ENCODE results near the gene CPLANE2. TPM values are rescaled to one million over a fixed set of nuclear protein-coding genes. Genes with fewer than 3 reads are reported as not detected.

Gene CPLANE2
- total RNA-seq, 4 donors from 2014 or later = 0.60 to 12.3 (median 4.3) TPM

DNA sequence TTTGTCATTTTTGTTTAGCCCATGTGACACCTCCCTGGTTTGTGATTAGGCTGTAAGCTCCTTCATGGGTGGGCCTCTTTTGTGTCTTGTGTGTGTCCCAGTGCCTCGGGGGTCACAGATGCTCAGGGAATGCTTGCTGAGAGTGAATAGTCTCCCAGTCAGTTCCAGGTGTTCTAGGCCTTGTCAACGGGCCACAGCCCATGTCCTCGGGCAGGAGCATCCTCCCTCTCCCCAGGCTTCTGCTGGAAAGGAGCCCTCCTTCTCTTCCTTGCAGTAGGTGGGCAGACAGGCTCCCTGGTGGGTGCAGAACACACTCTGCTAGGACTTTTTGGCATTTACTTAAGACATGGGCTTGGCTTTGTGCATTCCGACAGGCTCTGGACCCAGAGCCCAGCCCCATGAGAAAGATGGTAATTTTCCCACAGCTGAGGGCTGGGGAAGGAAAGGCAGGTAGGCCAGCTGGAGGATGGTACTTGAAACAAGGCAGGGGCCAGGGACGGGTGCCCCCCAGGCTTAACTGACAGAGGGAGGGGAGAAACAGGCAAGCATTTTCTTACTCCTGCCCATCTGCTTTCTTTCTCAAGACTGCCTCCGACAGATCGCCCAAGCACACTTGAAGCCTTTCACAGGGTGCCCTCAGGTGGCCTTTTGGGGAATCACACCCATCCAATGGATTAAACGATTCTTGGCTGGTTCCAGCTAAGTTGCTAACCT is 7.1 kb upstream of the CPLANE2 start:
- Histone ChIP-seq H3K4me3 (no peak overlapping the region), H3K9me3 (no peaks in the 10 kb centered on the region), H3K27me3 (no peaks in the 10 kb centered on the region), H3K36me3 (no peaks in the 10 kb centered on the region), H3K4me1 (peaks cover 14 to 23% (median 18%) of the 10 kb centered on the region in 4 donors), H3K27ac (no peak overlapping the region)
- DNase-seq = peak; percentile 85
- in situ Hi-C loops (cut with MboI; ENCODE audit: low pct_ligation_motif_present in 1 of 4, low pct_unique_long_range_greater_than_20kb in 1 of 4, low sequenced_read_pairs in 3 of 4) (no loop called here), intact Hi-C loops (cut with DNase I; ENCODE audit: low total_unique reads) (loop anchor here (5.0 kb wide), 2 partner anchors 37 to 167 kb away; no protein-coding TSS in a partner anchor)
- 28% methylated on average over 8 of the region's 8 CpGs; no CpG with 5 or more reads in 1 of the 2 donors for WGBS, 2 donors (ENCODE audit: low coverage in 1 of 2)
- TF ChIP-seq, protein P1, sequence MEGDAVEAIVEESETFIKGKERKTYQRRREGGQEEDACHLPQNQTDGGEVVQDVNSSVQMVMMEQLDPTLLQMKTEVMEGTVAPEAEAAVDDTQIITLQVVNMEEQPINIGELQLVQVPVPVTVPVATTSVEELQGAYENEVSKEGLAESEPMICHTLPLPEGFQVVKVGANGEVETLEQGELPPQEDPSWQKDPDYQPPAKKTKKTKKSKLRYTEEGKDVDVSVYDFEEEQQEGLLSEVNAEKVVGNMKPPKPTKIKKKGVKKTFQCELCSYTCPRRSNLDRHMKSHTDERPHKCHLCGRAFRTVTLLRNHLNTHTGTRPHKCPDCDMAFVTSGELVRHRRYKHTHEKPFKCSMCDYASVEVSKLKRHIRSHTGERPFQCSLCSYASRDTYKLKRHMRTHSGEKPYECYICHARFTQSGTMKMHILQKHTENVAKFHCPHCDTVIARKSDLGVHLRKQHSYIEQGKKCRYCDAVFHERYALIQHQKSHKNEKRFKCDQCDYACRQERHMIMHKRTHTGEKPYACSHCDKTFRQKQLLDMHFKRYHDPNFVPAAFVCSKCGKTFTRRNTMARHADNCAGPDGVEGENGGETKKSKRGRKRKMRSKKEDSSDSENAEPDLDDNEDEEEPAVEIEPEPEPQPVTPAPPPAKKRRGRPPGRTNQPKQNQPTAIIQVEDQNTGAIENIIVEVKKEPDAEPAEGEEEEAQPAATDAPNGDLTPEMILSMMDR (IDR thresholded peaks at IDR 0.05) = peak; percentile 83 to 90 (median 86)
- TF ChIP-seq EP300 (IDR thresholded peaks at IDR 0.05; ENCODE audit: low read depth) (no peak), POLR2AphosphoS5 (IDR thresholded peaks at IDR 0.05) (peak in 1 of 3 donors; percentile 36), POLR2A (IDR thresholded peaks at IDR 0.05) (no peak)

GRCh38 chr1:16243215-16243610 is 6.2 kb upstream of the CPLANE2 start:
- intact Hi-C loops (cut with DNase I; ENCODE audit: low total_unique reads) = loop anchor here (5.0 kb wide), 2 partner anchors 36 to 166 kb away; no protein-coding TSS in a partner anchor
- DNase-seq = peak; percentile 7
- WGBS, 2 donors (ENCODE audit: low coverage in 1 of 2) = 67% methylated on average over 8 of the region's 8 CpGs; no CpG with 5 or more reads in 1 of the 2 donors

GRCh38 chr1:16242556-16243214 is 5.7 kb upstream of the CPLANE2 start:
- peaks cover under 1 to 12% (median 7%) of the 10 kb centered on the region in 4 donors for H3K4me1 ChIP-seq
- DNase-seq = peak; percentile 5
- H3K27me3 ChIP-seq = no peaks in the 10 kb centered on the region
- H3K4me3 ChIP-seq = no peak overlapping the region
- TF ChIP-seq, protein P1 (IDR thresholded peaks at IDR 0.05) = no peak
- TF ChIP-seq EP300 (IDR thresholded peaks at IDR 0.05; ENCODE audit: low read depth) = no peak
- no peak for TF ChIP-seq POLR2AphosphoS5 (IDR thresholded peaks at IDR 0.05)
- TF ChIP-seq POLR2A (IDR thresholded peaks at IDR 0.05) = no peak
- H3K27ac ChIP-seq = no peak overlapping the region
- no peaks in the 10 kb centered on the region for H3K9me3 ChIP-seq
- intact Hi-C loops (cut with DNase I; ENCODE audit: low total_unique reads) (loop anchor here (5.0 kb wide), 2 partner anchors 35 to 165 kb away; no protein-coding TSS in a partner anchor), in situ Hi-C loops (cut with MboI; ENCODE audit: low pct_ligation_motif_present in 1 of 4, low pct_unique_long_range_greater_than_20kb in 1 of 4, low sequenced_read_pairs in 3 of 4) (no loop called here)
- H3K36me3 ChIP-seq = no peaks in the 10 kb centered on the region
- WGBS, 2 donors (ENCODE audit: low coverage in 1 of 2) = 75 to 82% methylated on average over 4 to 17 of the region's 17 CpGs

More at GRCh38 chr1:16243215-16243610, 6.2 kb upstream of the CPLANE2 start:
- TF ChIP-seq POLR2AphosphoS5 (IDR thresholded peaks at IDR 0.05) = no peak
- TF ChIP-seq POLR2A (IDR thresholded peaks at IDR 0.05) = no peak
- no peak for TF ChIP-seq EP300 (IDR thresholded peaks at IDR 0.05; ENCODE audit: low read depth)
- Histone ChIP-seq H3K4me1 (peaks cover 5 to 14% (median 11%) of the 10 kb centered on the region in 4 donors), H3K27me3 (no peaks in the 10 kb centered on the region), H3K4me3 (no peak overlapping the region), H3K9me3 (no peaks in the 10 kb centered on the region), H3K36me3 (no peaks in the 10 kb centered on the region), H3K27ac (no peak overlapping the region)
- in situ Hi-C loops (cut with MboI; ENCODE audit: low pct_ligation_motif_present in 1 of 4, low pct_unique_long_range_greater_than_20kb in 1 of 4, low sequenced_read_pairs in 3 of 4) = no loop called here

- intact Hi-C loops (cut with DNase I; ENCODE audit: low total_unique reads) = loop anchor here (5.0 kb wide), 2 partner anchors 34 to 164 kb away; no protein-coding TSS in a partner anchor
- TF ChIP-seq POLR2AphosphoS5 (IDR thresholded peaks at IDR 0.05) = no peak
- TF ChIP-seq, protein P1 (IDR thresholded peaks at IDR 0.05) = no peak
- TF ChIP-seq POLR2A (IDR thresholded peaks at IDR 0.05) = no peak
- no peak for TF ChIP-seq EP300 (IDR thresholded peaks at IDR 0.05; ENCODE audit: low read depth)
- Histone ChIP-seq H3K4me1 (peaks cover 9 to 18% (median 13%) of the 10 kb centered on the region in 4 donors), H3K9me3 (no peaks in the 10 kb centered on the region), H3K36me3 (no peaks in the 10 kb centered on the region), H3K4me3 (no peak overlapping the region), H3K27ac (no peak overlapping the region), H3K27me3 (no peaks in the 10 kb centered on the region)
- 72 to 79% methylated on average over 6 to 10 of the region's 10 CpGs for WGBS, 2 donors (ENCODE audit: low coverage in 1 of 2)
- DNase-seq = peak; percentile 5
- in situ Hi-C loops (cut with MboI; ENCODE audit: low pct_ligation_motif_present in 1 of 4, low pct_unique_long_range_greater_than_20kb in 1 of 4, low sequenced_read_pairs in 3 of 4) = no loop called here
These were observed 4.3 kb upstream of the CPLANE2 start for GRCh38 chr1:16241221-16241708.

All from transverse colon (tissue), 4 donors.